Fibroblast of lung (primary cell): ENCODE results near the gene DLG2. TPM values are rescaled to one million over a fixed set of nuclear protein-coding genes. Genes with fewer than 3 reads are reported as not detected.
A peak's percentile ranks its signal among the peaks of the same experiment; 100 is the strongest.

Source experiments
- DNase-seq, 2 donors: peaks; one replicate each; pipeline versions ENCODE4 v3.0.0 to v3.0.0-alpha.2; 2010; ENCODE audit warnings: low read depth in 2 of 2
- H2AFZ ChIP-seq: 2 replicates; pipeline ENCODE4 v1.5.1; 2012; ENCODE audit warnings: low read length, control low read depth, inconsistent platforms
- H3K27ac ChIP-seq: 2 replicates; pipeline ENCODE4 v1.5.1; 2011; ENCODE audit warnings: low read length, control low read depth; ENCODE audit not compliant: insufficient read depth
- H3K27me3 ChIP-seq: 2 replicates; pipeline ENCODE4 v1.5.1; 2011; ENCODE audit warnings: mild to moderate bottlenecking, low read length; ENCODE audit not compliant: control insufficient read depth, insufficient read depth
- H3K36me3 ChIP-seq: 2 replicates; pipeline ENCODE4 v1.5.1; 2011; ENCODE audit warnings: low read length; ENCODE audit not compliant: control insufficient read depth, insufficient read depth
- H3K4me1 ChIP-seq: 2 replicates; pipeline ENCODE4 v1.5.1; 2011; ENCODE audit warnings: low read length; ENCODE audit not compliant: control insufficient read depth, insufficient read depth; ENCODE audit errors: extremely low read depth
- H3K4me2 ChIP-seq: 2 replicates; pipeline ENCODE4 v1.5.1; 2011; ENCODE audit warnings: low read length, control low read depth; ENCODE audit not compliant: insufficient read depth; ENCODE audit errors: extremely low read depth
- H3K4me3 ChIP-seq, 4 experiments: fragments of 200-600 bp in 1 of 4; sonication (generic) in 1 of 4; replicated peaks in 1 of 4; 2 replicates each; pipeline ENCODE4 v1.5.1; 2011 to 2016; ENCODE audit warnings: low read length in 4 of 4, low read depth in 3 of 4, mild to moderate bottlenecking in 3 of 4, control low read depth in 2 of 4, inconsistent platforms in 1 of 4, mixed read lengths in 1 of 4; ENCODE audit not compliant: insufficient read depth in 1 of 4; ENCODE audit errors: control extremely low read depth in 1 of 4
- H3K79me2 ChIP-seq: 2 replicates; pipeline ENCODE4 v1.5.1; 2012; ENCODE audit warnings: mild to moderate bottlenecking, low read length, inconsistent platforms; ENCODE audit not compliant: control insufficient read depth, insufficient read depth
- H3K9ac ChIP-seq: 2 replicates; pipeline ENCODE4 v1.5.1; 2011; ENCODE audit warnings: mild to moderate bottlenecking, low read length, control low read depth; ENCODE audit not compliant: insufficient read depth
- H3K9me3 ChIP-seq: 2 replicates; pipeline ENCODE4 v1.5.1; 2012; ENCODE audit warnings: low read depth, low read length; ENCODE audit not compliant: control insufficient read depth, insufficient read depth
- H4K20me1 ChIP-seq: 2 replicates; pipeline ENCODE4 v1.5.1; 2011; ENCODE audit warnings: low read length; ENCODE audit not compliant: control insufficient read depth, insufficient read depth; ENCODE audit errors: extremely low read depth
- CTCF ChIP-seq, 2 donors: IDR thresholded peaks in 1 of 2; conservative IDR thresholded peaks in 1 of 2; 1 replicate in 1 of 2; 2 replicates in 1 of 2; pipeline ENCODE4 v1.5.1; 2011 to 2012; ENCODE audit warnings: low read length in 2 of 2, control low read depth in 1 of 2, inconsistent platforms in 1 of 2, low read depth in 1 of 2, mild to moderate bottlenecking in 1 of 2
- EZH2 ChIP-seq: IDR thresholded peaks from 2 replicates; pipeline ENCODE4 v1.5.1; 2012; ENCODE audit warnings: low read length, control low read depth, mild to moderate bottlenecking; ENCODE audit errors: missing control alignments
- polyA plus RNA-seq, 2 donors: library from polyadenylated mRNA; depleted of rRNA in 1 of 2; stranded (reverse) in 1 of 2; unstranded in 1 of 2; fragments of >200 nt; gene quantifications; 2 replicates each; pipeline ENCODE4 v1.2.1, GENCODE V29; 2011 to 2012; ENCODE audit warnings: missing spikeins in 1 of 2
- total RNA-seq: library from RNA; depleted of rRNA; stranded (reverse); fragments of >200 nt; gene quantifications from 2 replicates; pipeline ENCODE4 v1.2.1, GENCODE V29; 2014

Gene DLG2
- total and polyA plus RNA-seq, 2 donors (not counting 1 experiment from before 2014, with no cell fraction given): 0.77 to 2.3 TPM

GRCh38 chr11:84950569-84951270, 676.4 kb downstream of the DLG2 start:
- no peaks in the 10 kb centered on the region for H3K36me3 ChIP-seq
- no peaks in the 10 kb centered on the region for H3K27me3 ChIP-seq
- H3K9ac ChIP-seq: no peak overlapping the region
- no peaks in the 10 kb centered on the region for H3K4me1 ChIP-seq
- H3K79me2 ChIP-seq: no peaks in the 10 kb centered on the region
- TF ChIP-seq CTCF (conservative IDR thresholded peaks at IDR 0.05 in 1 of 2, IDR thresholded peaks at IDR 0.05 in 1 of 2; ENCODE audit: low read depth in 1 of 2, low read length in 2 of 2) (no peak), EZH2 (no peak)
- no peak overlapping the region for H3K27ac ChIP-seq
- no peaks in the 10 kb centered on the region for H3K9me3 ChIP-seq
- DNase-seq: no peak
- H2AFZ ChIP-seq: no peak overlapping the region
- H4K20me1 ChIP-seq: no peaks in the 10 kb centered on the region
- H3K4me2 ChIP-seq: no peak overlapping the region
- no peak overlapping the region for H3K4me3 ChIP-seq

GRCh38 chr11:84947970-84948580, 679.1 kb downstream of the DLG2 start:
- H3K4me2 ChIP-seq: no peak overlapping the region
- no peaks in the 10 kb centered on the region for H3K79me2 ChIP-seq
- H3K4me3 ChIP-seq: no peak overlapping the region
- TF ChIP-seq EZH2 (no peak), CTCF (conservative IDR thresholded peaks at IDR 0.05 in 1 of 2, IDR thresholded peaks at IDR 0.05 in 1 of 2; ENCODE audit: low read depth in 1 of 2, low read length in 2 of 2) (no peak)
- H3K9ac ChIP-seq: no peak overlapping the region
- no peaks in the 10 kb centered on the region for H3K27me3 ChIP-seq
- H4K20me1 ChIP-seq: no peaks in the 10 kb centered on the region
- H2AFZ ChIP-seq: no peak overlapping the region
- peak in 1 of 2 donors; percentile 63 for DNase-seq
- H3K9me3 ChIP-seq: no peaks in the 10 kb centered on the region
- no peak overlapping the region for H3K27ac ChIP-seq
- H3K36me3 ChIP-seq: no peaks in the 10 kb centered on the region
- H3K4me1 ChIP-seq: no peaks in the 10 kb centered on the region

DNA sequence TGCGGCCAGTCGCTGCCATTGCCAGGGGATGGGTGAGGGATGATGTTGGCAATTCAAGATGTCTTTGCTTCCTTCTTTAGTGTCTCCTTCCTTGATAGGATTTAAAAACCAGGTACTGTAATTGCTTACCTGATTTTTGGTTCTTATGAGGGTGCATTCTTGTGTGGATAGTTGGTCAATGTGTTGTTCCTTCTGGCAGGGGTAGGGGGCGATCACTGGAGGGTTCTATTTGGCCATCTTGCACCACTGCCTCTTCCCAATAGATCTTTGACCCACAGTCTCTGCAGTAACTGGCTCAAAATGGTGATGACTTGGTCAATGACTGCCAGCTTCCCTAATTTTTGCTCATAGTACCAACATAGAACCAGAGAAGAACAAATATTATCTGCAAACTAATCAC, 680.1 kb downstream of the DLG2 start:
- Histone ChIP-seq H4K20me1 (no peaks in the 10 kb centered on the region), H3K9ac (no peak overlapping the region), H3K9me3 (no peaks in the 10 kb centered on the region), H2AFZ (no peak overlapping the region), H3K27ac (no peak overlapping the region), H3K4me3 (no peak overlapping the region), H3K4me1 (no peaks in the 10 kb centered on the region), H3K4me2 (no peak overlapping the region), H3K36me3 (no peaks in the 10 kb centered on the region), H3K79me2 (no peaks in the 10 kb centered on the region), H3K27me3 (no peaks in the 10 kb centered on the region)
- TF ChIP-seq CTCF (conservative IDR thresholded peaks at IDR 0.05 in 1 of 2, IDR thresholded peaks at IDR 0.05 in 1 of 2; ENCODE audit: low read depth in 1 of 2, low read length in 2 of 2): no peak
- no peak for TF ChIP-seq EZH2
- no peak for DNase-seq
